IPS-20b (cell line): ENCODE measurements around the gene ANO2.

Experiments
- H3K27ac ChIP-seq: one replicate; pipeline ENCODE4 v1.5.1; 2013; ENCODE audit warnings: low read length
- H3K27me3 ChIP-seq: 2 replicates; pipeline ENCODE4 v1.6.1; 2013; ENCODE audit warnings: mild to moderate bottlenecking, low read length, inconsistent platforms; ENCODE audit not compliant: insufficient read depth
- H3K36me3 ChIP-seq: 2 replicates; pipeline ENCODE4 v1.6.1; 2013; ENCODE audit warnings: low read depth, mild to moderate bottlenecking, inconsistent platforms, low read length, moderate library complexity; ENCODE audit not compliant: insufficient read depth
- H3K4me1 ChIP-seq: 2 replicates; pipeline ENCODE4 v1.6.1; 2013; ENCODE audit warnings: mild to moderate bottlenecking, control low read depth, inconsistent platforms, low read length, moderate library complexity; ENCODE audit not compliant: insufficient read depth
- H3K4me3 ChIP-seq: 2 replicates; pipeline ENCODE4 v1.5.1; 2013; ENCODE audit warnings: mild to moderate bottlenecking, low read length, inconsistent platforms
- H3K9ac ChIP-seq: 2 replicates; pipeline ENCODE4 v1.6.1; 2013; ENCODE audit warnings: low read depth, mild to moderate bottlenecking, inconsistent platforms, low read length, moderate library complexity
- H3K9me3 ChIP-seq: 2 replicates; pipeline ENCODE4 v1.6.1; 2013; ENCODE audit warnings: mild to moderate bottlenecking, low read depth, low read length, inconsistent platforms; ENCODE audit not compliant: insufficient read depth

ANO2 gene

GRCh38 chr12:5960783-5961182 is 15.7 kb upstream of the ANO2 start:
- Histone ChIP-seq H3K4me1 (peaks cover 22% of the 10 kb centered on the region; the same call in 1 of the 2 replicates), H3K36me3 (no peaks in the 10 kb centered on the region), H3K27me3 (peaks cover 8% of the 10 kb centered on the region), H3K4me3 (no peak overlapping the region), H3K27ac (no peak overlapping the region), H3K9me3 (no peaks in the 10 kb centered on the region), H3K9ac (no peak overlapping the region)

GRCh38 chr12:5956987-5957386 is 11.9 kb upstream of the ANO2 start:
- no peaks in the 10 kb centered on the region for H3K27me3 ChIP-seq

GRCh38 chr12:5954661-5955060 is 9.6 kb upstream of the ANO2 start:
- H3K4me1 ChIP-seq: no peaks in the 10 kb centered on the region
- H3K36me3 ChIP-seq: no peaks in the 10 kb centered on the region
- H3K4me3 ChIP-seq: no peak overlapping the region
- H3K9ac ChIP-seq: no peak overlapping the region
- H3K27ac ChIP-seq: no peak overlapping the region
- no peaks in the 10 kb centered on the region for H3K9me3 ChIP-seq
- H3K27me3 ChIP-seq: no peaks in the 10 kb centered on the region; the same call in 1 of the 2 replicates

More at GRCh38 chr12:5956987-5957386, 11.9 kb upstream of the ANO2 start:
- H3K4me3 ChIP-seq: no peak overlapping the region
- peaks cover 3% of the 10 kb centered on the region; the same call in 1 of the 2 replicates for H3K4me1 ChIP-seq
- no peaks in the 10 kb centered on the region for H3K36me3 ChIP-seq
- no peak overlapping the region for H3K9ac ChIP-seq
- H3K9me3 ChIP-seq: no peaks in the 10 kb centered on the region
- no peak overlapping the region for H3K27ac ChIP-seq

DNA sequence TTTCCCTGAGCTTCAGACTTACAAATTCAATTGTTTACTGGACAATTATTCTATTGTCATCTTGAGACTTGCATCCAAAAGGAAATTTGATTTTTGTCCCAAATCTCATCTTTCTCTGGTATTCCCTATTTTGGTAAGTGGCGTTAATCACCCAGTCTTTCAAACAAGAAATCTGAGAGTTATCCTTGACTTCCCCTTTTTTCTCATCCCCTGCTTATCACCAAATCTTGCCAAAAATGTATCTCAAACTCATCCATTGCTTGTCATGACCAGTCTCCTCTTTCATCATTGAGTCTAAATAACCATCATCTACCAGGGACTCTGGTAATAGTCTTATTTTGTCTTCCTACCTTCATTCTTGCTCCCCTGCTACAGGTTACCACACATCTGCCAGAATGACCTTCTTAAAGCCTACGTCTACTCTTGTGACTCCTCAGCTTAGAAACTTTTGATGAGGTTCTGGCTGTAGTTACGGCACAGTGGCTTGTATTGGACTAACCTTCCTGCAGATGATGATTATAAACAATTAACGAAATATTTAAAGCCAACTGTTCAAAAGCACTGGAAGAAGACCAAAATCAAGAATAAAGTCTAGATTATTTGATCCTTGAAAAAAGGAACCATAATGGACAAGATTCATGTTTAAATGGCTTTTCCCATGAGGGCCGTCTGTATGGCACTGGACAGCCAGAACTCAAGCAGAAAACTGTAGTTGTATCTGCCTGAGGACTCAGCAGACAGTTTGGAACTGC is 9.0 kb upstream of the ANO2 start:
- Histone ChIP-seq H3K27me3 (no peaks in the 10 kb centered on the region; the same call in 1 of the 2 replicates), H3K4me1 (no peaks in the 10 kb centered on the region), H3K4me3 (no peak overlapping the region), H3K9me3 (no peaks in the 10 kb centered on the region), H3K27ac (no peak overlapping the region), H3K36me3 (no peaks in the 10 kb centered on the region), H3K9ac (no peak overlapping the region)

GRCh38 chr12:5952031-5952430 is 7.0 kb upstream of the ANO2 start:
- Histone ChIP-seq H3K9me3 (no peaks in the 10 kb centered on the region), H3K4me1 (no peaks in the 10 kb centered on the region), H3K27ac (no peak overlapping the region), H3K4me3 (no peak overlapping the region), H3K27me3 (peaks cover 11% of the 10 kb centered on the region), H3K36me3 (no peaks in the 10 kb centered on the region), H3K9ac (no peak overlapping the region)

GRCh38 chr12:5948696-5949095 is 3.6 kb upstream of the ANO2 start:
- Histone ChIP-seq H3K27ac (no peak overlapping the region), H3K4me1 (no peaks in the 10 kb centered on the region), H3K27me3 (peaks cover 37% of the 10 kb centered on the region), H3K36me3 (no peaks in the 10 kb centered on the region), H3K4me3 (no peak overlapping the region), H3K9ac (no peak overlapping the region), H3K9me3 (no peaks in the 10 kb centered on the region)

GRCh38 chr12:5947006-5947405 is 1.9 kb upstream of the ANO2 start:
- peaks cover 37% of the 10 kb centered on the region for H3K27me3 ChIP-seq

GRCh38 chr12:5946388-5946787 is 1.3 kb upstream of the ANO2 start:
- Histone ChIP-seq H3K36me3 (no peaks in the 10 kb centered on the region), H3K9ac (no peak overlapping the region), H3K4me3 (no peak overlapping the region), H3K4me1 (0 out of 2 replicates have a peak, but pooled peaks cover 4% of the 10 kb centered on the region), H3K27me3 (peaks cover 37% of the 10 kb centered on the region), H3K9me3 (no peaks in the 10 kb centered on the region), H3K27ac (no peak overlapping the region)

More at GRCh38 chr12:5947006-5947405, 1.9 kb upstream of the ANO2 start:
- Histone ChIP-seq H3K9ac (no peak overlapping the region), H3K9me3 (no peaks in the 10 kb centered on the region), H3K4me3 (no peak overlapping the region), H3K27ac (no peak overlapping the region), H3K4me1 (0 out of 2 replicates have a peak, but pooled peaks cover 4% of the 10 kb centered on the region), H3K36me3 (no peaks in the 10 kb centered on the region)

- no peaks in the 10 kb centered on the region for H3K36me3 ChIP-seq
- peaks cover 9% of the 10 kb centered on the region for H3K4me1 ChIP-seq
- no peaks in the 10 kb centered on the region for H3K9me3 ChIP-seq
- H3K27ac ChIP-seq: no peak overlapping the region
- H3K9ac ChIP-seq: peak overlapping the region; percentile 82
- H3K4me3 ChIP-seq: peak overlapping the region; percentile 83
- H3K27me3 ChIP-seq: peaks cover 37% of the 10 kb centered on the region
Measured at GRCh38 chr12:5944688-5945070, 380 bp downstream of the ANO2 start.

DNA sequence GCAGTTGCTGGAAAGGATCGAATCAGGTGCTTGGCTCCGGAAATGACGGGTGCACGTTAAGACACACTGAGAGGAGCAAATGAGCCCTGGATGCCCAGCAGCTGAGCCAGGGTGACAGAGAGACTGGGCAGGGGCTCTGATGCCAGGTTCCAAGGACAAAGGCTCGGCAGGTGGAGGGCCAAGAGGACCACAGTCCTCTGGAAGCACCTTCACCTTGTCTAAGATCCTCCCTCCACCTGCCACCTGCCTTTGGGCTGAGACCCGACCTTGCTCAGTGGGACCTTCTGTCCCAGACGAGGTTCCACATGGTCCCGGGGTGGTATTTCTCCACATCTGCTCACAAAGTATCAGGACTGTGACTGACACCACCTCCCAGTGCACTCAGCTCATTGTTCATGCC is 1.0 kb downstream of the ANO2 start:
- Histone ChIP-seq H3K27ac (no peak overlapping the region), H3K27me3 (peaks cover 37% of the 10 kb centered on the region), H3K4me1 (peaks cover 9% of the 10 kb centered on the region), H3K36me3 (no peaks in the 10 kb centered on the region), H3K9me3 (no peaks in the 10 kb centered on the region), H3K4me3 (peak overlapping the region; percentile 83; the same call in 1 of the 2 replicates), H3K9ac (no peak overlapping the region)

- H3K9me3 ChIP-seq: no peaks in the 10 kb centered on the region
- H3K4me1 ChIP-seq: peaks cover 9% of the 10 kb centered on the region
- no peak overlapping the region for H3K27ac ChIP-seq
- H3K9ac ChIP-seq: no peak overlapping the region
- peaks cover 25% of the 10 kb centered on the region for H3K27me3 ChIP-seq
- H3K36me3 ChIP-seq: no peaks in the 10 kb centered on the region
- H3K4me3 ChIP-seq: no peak overlapping the region
Measured at GRCh38 chr12:5941907-5942306, 3.2 kb downstream of the ANO2 start.

- no peaks in the 10 kb centered on the region for H3K9me3 ChIP-seq
- H3K4me1 ChIP-seq: no peaks in the 10 kb centered on the region; the same call in 1 of the 2 replicates
- no peaks in the 10 kb centered on the region for H3K36me3 ChIP-seq
- H3K27me3 ChIP-seq: no peaks in the 10 kb centered on the region
- H3K27ac ChIP-seq: no peak overlapping the region
- no peak overlapping the region for H3K4me3 ChIP-seq
- H3K9ac ChIP-seq: no peak overlapping the region
Measured at GRCh38 chr12:5927732-5928516, 17.1 kb downstream of the ANO2 start.
